GM12878 (cell line): ENCODE data around the gene SLC35E3. TPM values are rescaled to one million over a fixed set of nuclear protein-coding genes. Genes with fewer than 3 reads are reported as not detected.

Source experiments
- ATAC-seq: fragments of 200-7000 bp; cut with Tn5 transposase; 3 replicates; pipeline ENCODE4 v1.9.1; 2020; ENCODE audit warnings: mild to moderate bottlenecking, moderate library complexity
- BruUV-seq: library from RNA; stranded (reverse); fragments of 400-500 nt; replicated peaks from 2 replicates; lab custom pipeline; 2021; lab: Mats Ljungman, UMichigan
- CTCF ChIA-PET: fragments of 300-600 bp; sonication (Branson Sonifier 250); formaldehyde crosslinking; extraction: SDS; loops from one replicate; lab custom pipeline; 2021; ENCODE audit warnings: inconsistent platforms; lab: Yijun Ruan, JAX
- POLR2A ChIA-PET: fragments of 350-600 bp; formaldehyde crosslinking; extraction: SDS; loops from one replicate; lab custom pipeline; 2021; ENCODE audit warnings: inconsistent platforms; lab: Charles Lee
- RAD21 ChIA-PET: fragments of 300-600 bp; sonication (Branson Sonifier 250); formaldehyde crosslinking; loops from one replicate; lab custom pipeline; 2023; ENCODE audit warnings: antibody characterized with exemption; ENCODE audit not compliant: unreplicated experiment; lab: Charles Lee
- SMC1A ChIA-PET: fragments of 300-600 bp; sonication (Branson Sonifier 250); formaldehyde crosslinking; loops from one replicate; lab custom pipeline; 2023; ENCODE audit not compliant: unreplicated experiment, uncharacterized antibody; lab: Charles Lee
- DNase-seq: peaks from one replicate; pipeline ENCODE4 v3.0.0-alpha.2; 2011; ENCODE audit warnings: low read depth, low spot score
- FAIRE-seq: peaks from 3 replicates; lab custom pipeline; 2011; peaks lifted over from hg19 to GRCh38; lab: Jason Lieb, UNC
- H2AFZ ChIP-seq: 2 replicates; pipeline ENCODE4 v1.6.0; 2011; ENCODE audit warnings: low read depth, low read length, control low read depth; ENCODE audit not compliant: control insufficient read depth
- H3K27ac ChIP-seq: 2 replicates; pipeline ENCODE4 v1.5.1; 2011; ENCODE audit warnings: control low read depth; ENCODE audit not compliant: control insufficient read depth, insufficient read depth
- H3K27me3 ChIP-seq, 2 experiments: replicated peaks in 1 of 2; 2 replicates each; pipeline versions ENCODE4 v1.6.0 to v1.6.1; 2011; ENCODE audit warnings: low read length in 1 of 2; ENCODE audit not compliant: control insufficient read depth in 2 of 2, insufficient read depth in 2 of 2
- H3K36me3 ChIP-seq, 2 experiments: 2 replicates each; pipeline ENCODE4 v1.5.1; 2011; ENCODE audit warnings: low read length in 1 of 2; ENCODE audit not compliant: control insufficient read depth in 2 of 2, insufficient read depth in 2 of 2
- H3K4me1 ChIP-seq: 2 replicates; pipeline ENCODE4 v1.6.1; 2011; ENCODE audit warnings: mild to moderate bottlenecking, low read length, moderate library complexity, mixed read lengths; ENCODE audit not compliant: control insufficient read depth, insufficient read depth
- H3K4me2 ChIP-seq: 2 replicates; pipeline ENCODE4 v1.6.0; 2011; ENCODE audit warnings: control low read depth; ENCODE audit not compliant: control insufficient read depth, insufficient read depth
- H3K4me3 ChIP-seq: fragments of 200-600 bp; sonication (generic); 2 replicates; pipeline ENCODE4 v1.5.1; 2016
- H3K79me2 ChIP-seq: 2 replicates; pipeline ENCODE4 v1.6.0; 2011; ENCODE audit warnings: low read length; ENCODE audit not compliant: control insufficient read depth, insufficient read depth
- H3K9ac ChIP-seq: 2 replicates; pipeline ENCODE4 v1.8.0; 2011; ENCODE audit warnings: low read length, control low read depth, mixed read lengths; ENCODE audit not compliant: control insufficient read depth, insufficient read depth
- H3K9me3 ChIP-seq: replicated peaks from 3 replicates; pipeline ENCODE4 v1.5.1; 2011; ENCODE audit warnings: mild to moderate bottlenecking, low read length; ENCODE audit not compliant: control insufficient read depth, insufficient read depth
- H4K20me1 ChIP-seq: 2 replicates; pipeline ENCODE4 v1.6.0; 2011; ENCODE audit not compliant: control insufficient read depth, insufficient read depth
- BCL3 ChIP-seq: IDR thresholded peaks from 2 replicates; pipeline ENCODE4 v1.6.1; 2011; ENCODE audit warnings: borderline replicate concordance, low read depth, mild to moderate bottlenecking, moderate library complexity, low read length; ENCODE audit not compliant: insufficient read depth, poor library complexity, severe bottlenecking
- CHD1 ChIP-seq: IDR thresholded peaks from 2 replicates; pipeline ENCODE4 v1.6.1; 2012; ENCODE audit warnings: low read depth, low read length, improper control_type of control experiment
- FOS ChIP-seq: IDR thresholded peaks from 3 replicates; pipeline ENCODE4 v1.6.1; 2011; ENCODE audit warnings: borderline replicate concordance; ENCODE audit not compliant: insufficient read length; ENCODE audit errors: extremely low read depth
- JUNB ChIP-seq: IDR thresholded peaks from 2 replicates; pipeline ENCODE4 v1.6.1; 2016; ENCODE audit warnings: antibody characterized with exemption, mild to moderate bottlenecking
- MYB ChIP-seq: fragments of 150-350 bp; IDR thresholded peaks from 2 replicates; pipeline ENCODE4 v1.6.1; 2014; ENCODE audit warnings: mild to moderate bottlenecking, low read depth, low read length, borderline replicate concordance
- PRDM15 ChIP-seq: fragments of 450-650 bp; formaldehyde crosslinking; IDR thresholded peaks from 2 replicates; pipeline ENCODE4 v1.4.0; 2020; ENCODE audit warnings: mild to moderate bottlenecking, moderate library complexity
- SIN3A ChIP-seq: IDR thresholded peaks from 2 replicates; pipeline ENCODE4 v1.6.1; 2012; ENCODE audit warnings: low read depth, low read length, improper control_type of control experiment
- SUZ12 ChIP-seq: fragments of 200-600 bp; sonication (generic); IDR thresholded peaks from one replicate; pipeline ENCODE4 v1.6.1; 2018; ENCODE audit warnings: antibody characterized with exemption, mild to moderate bottlenecking; ENCODE audit not compliant: unreplicated experiment
- TARDBP ChIP-seq: IDR thresholded peaks from 2 replicates; pipeline ENCODE4 v1.6.1; 2016; ENCODE audit warnings: borderline replicate concordance
- ZBTB40 ChIP-seq: fragments of 450-650 bp; IDR thresholded peaks from 2 replicates; pipeline ENCODE4 v1.6.1; 2016; ENCODE audit warnings: mild to moderate bottlenecking, moderate library complexity, borderline replicate concordance
- ZNF384 ChIP-seq: IDR thresholded peaks from 2 replicates; pipeline ENCODE4 v1.6.1; 2012; ENCODE audit warnings: low read depth, mild to moderate bottlenecking, low read length, improper control_type of control experiment, borderline replicate concordance
- WGBS: methylation state at CpG from one replicate; pipeline ENCODE4 v1.1.6; 2016; ENCODE audit warnings: low lambda C conversion rate; ENCODE audit not compliant: insufficient replicate concordance, insufficient coverage; ENCODE audit errors: missing lambda C conversion rate; 5-methylcytosine and 5-hydroxymethylcytosine counted together
- in situ Hi-C: fragments of 300-500 bp; cut with MboI; formaldehyde crosslinking; loops from 9 replicates; pipeline ENCODE4 v1.14.3; 2018; ENCODE audit warnings: mixed read lengths
- intact Hi-C: fragments of 100-400 bp; cut with micrococcal nuclease; formaldehyde crosslinking; loops from one replicate; pipeline ENCODE4 v1.14.2; 2022; ENCODE audit not compliant: unreplicated experiment
- polyA plus RNA-seq, 11 experiments: library from polyadenylated mRNA; depleted of rRNA in 4 of 11; unstranded in 6 of 11; stranded (reverse) in 5 of 11; fragments of >200 nt; fragmentation: Nextera tagmentation in 4 of 11; fragmentation: Illumina TruSeq in 1 of 11; extraction: Ambion mirVana in 4 of 11; extraction: Trizol in 1 of 11; gene quantifications; 1 replicate in 1 of 11; 2 replicates in 10 of 11; pipeline versions ENCODE4 v1.2.1 to v1.2.3, GENCODE V29; 2011 to 2016; ENCODE audit warnings: inconsistent platforms in 2 of 11, missing spikeins in 2 of 11, low read depth in 1 of 11
- total RNA-seq, 4 experiments: library from RNA; depleted of rRNA in 3 of 4; stranded (reverse); fragments of >200 nt in 3 of 4; fragmentation: Illumina TruSeq in 1 of 4; extraction: Trizol in 1 of 4; gene quantifications; 2 replicates each; pipeline versions ENCODE4 v1.2.1 to v1.2.3, GENCODE V29; 2013 to 2021
- TF ChIP-seq, protein P1 (sequence below): IDR thresholded peaks from 2 replicates; pipeline ENCODE4 v1.6.1; 2012; ENCODE audit warnings: low read length, inconsistent platforms

SLC35E3 gene
- total and polyA plus RNA-seq, 10 of the 15 experiments (the other 5 are each of a cell fraction or from before 2014, with no cell fraction given): 3.6 to 19.8 (median 6.1) TPM

GRCh38 chr12:68746572-68747180 lies 700 bp downstream of the SLC35E3 start (continued):
- no peak for TF ChIP-seq BCL3
- TF ChIP-seq ZBTB40: no peak
- TF ChIP-seq FOS: no peak
- no peak for TF ChIP-seq MYB

- H3K9ac ChIP-seq: no peak overlapping the region
- DNase-seq: no peak
- no peaks in the 10 kb centered on the region for H3K4me1 ChIP-seq
- H3K4me3 ChIP-seq: no peak overlapping the region
- no peaks in the 10 kb centered on the region; a peak in 1 of 4 replicates for H3K36me3 ChIP-seq
- peak overlapping the region; percentile 22; the same call in 1 of the 2 replicates for H3K4me2 ChIP-seq
- H2AFZ ChIP-seq: no peak overlapping the region
- H4K20me1 ChIP-seq: no peaks in the 10 kb centered on the region
- no peak for ATAC-seq
- FAIRE-seq: no peak
- no peak overlapping the region for H3K27ac ChIP-seq
- 100% methylated on average over 3 of the region's 3 CpGs for WGBS
- RAD21 ChIA-PET: no interaction called here
- CTCF ChIA-PET: no interaction called here
- no peaks in the 10 kb centered on the region for H3K9me3 ChIP-seq
- SMC1A ChIA-PET: no interaction called here
- peaks cover 21% of the 10 kb centered on the region for H3K79me2 ChIP-seq
- POLR2A ChIA-PET: no interaction called here
- in situ Hi-C loops: no loop called here
- H3K27me3 ChIP-seq: no peaks in the 10 kb centered on the region
- BruUV-seq: no TSS peak
- intact Hi-C loops: no loop called here
- TF ChIP-seq ZNF384: no peak
- TF ChIP-seq CHD1: no peak
- TF ChIP-seq SUZ12: no peak
- TF ChIP-seq JUNB: no peak
- TF ChIP-seq SIN3A: no peak
- no peak for TF ChIP-seq TARDBP
- no peak for TF ChIP-seq PRDM15 (CRISPR knock-in tag)
- TF ChIP-seq, protein P1, sequence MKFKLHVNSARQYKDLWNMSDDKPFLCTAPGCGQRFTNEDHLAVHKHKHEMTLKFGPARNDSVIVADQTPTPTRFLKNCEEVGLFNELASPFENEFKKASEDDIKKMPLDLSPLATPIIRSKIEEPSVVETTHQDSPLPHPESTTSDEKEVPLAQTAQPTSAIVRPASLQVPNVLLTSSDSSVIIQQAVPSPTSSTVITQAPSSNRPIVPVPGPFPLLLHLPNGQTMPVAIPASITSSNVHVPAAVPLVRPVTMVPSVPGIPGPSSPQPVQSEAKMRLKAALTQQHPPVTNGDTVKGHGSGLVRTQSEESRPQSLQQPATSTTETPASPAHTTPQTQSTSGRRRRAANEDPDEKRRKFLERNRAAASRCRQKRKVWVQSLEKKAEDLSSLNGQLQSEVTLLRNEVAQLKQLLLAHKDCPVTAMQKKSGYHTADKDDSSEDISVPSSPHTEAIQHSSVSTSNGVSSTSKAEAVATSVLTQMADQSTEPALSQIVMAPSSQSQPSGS: no peak
Measured at GRCh38 chr12:68749443-68749842, 3.5 kb downstream of the SLC35E3 start.
